Mesendoderm (in vitro differentiated cells): ENCODE results near the gene NHERF2.
A peak's percentile ranks its signal among the peaks of the same experiment; 100 is the strongest.

Source experiments
- DNase-seq: peaks from one replicate; pipeline ENCODE4 v3.0.0; 2013
- H2AK5ac ChIP-seq: 2 replicates; pipeline ENCODE4 v1.6.1; 2013; ENCODE audit warnings: low read length, inconsistent platforms
- H2BK120ac ChIP-seq: 2 replicates; pipeline ENCODE4 v1.6.1; 2013; ENCODE audit warnings: low read depth, mild to moderate bottlenecking, low read length, moderate library complexity, mixed read lengths
- H2BK15ac ChIP-seq: replicated peaks from 2 replicates; pipeline ENCODE4 v1.6.1; 2013; ENCODE audit warnings: low read depth, mild to moderate bottlenecking, moderate library complexity
- H2BK5ac ChIP-seq: 2 replicates; pipeline ENCODE4 v1.6.1; 2013; ENCODE audit warnings: low read length, inconsistent platforms
- H3K18ac ChIP-seq: 2 replicates; pipeline ENCODE4 v1.6.1; 2013; ENCODE audit warnings: mild to moderate bottlenecking, low read length, mixed read lengths
- H3K23ac ChIP-seq: one replicate; pipeline ENCODE4 v1.6.1; 2013; ENCODE audit warnings: low read length
- H3K27ac ChIP-seq: 2 replicates; pipeline ENCODE4 v1.5.1; 2013; ENCODE audit warnings: low read depth, mild to moderate bottlenecking, inconsistent platforms, low read length, moderate library complexity
- H3K27me3 ChIP-seq: 2 replicates; pipeline ENCODE4 v1.6.1; 2013; ENCODE audit warnings: low read length, control low read depth, mild to moderate bottlenecking, inconsistent platforms; ENCODE audit not compliant: insufficient read depth, poor library complexity
- H3K36me3 ChIP-seq: 2 replicates; pipeline ENCODE4 v1.6.1; 2013; ENCODE audit warnings: low read length, inconsistent platforms; ENCODE audit not compliant: control insufficient read depth, insufficient read depth
- H3K4ac ChIP-seq: one replicate; pipeline ENCODE4 v1.6.1; 2013; ENCODE audit warnings: low read depth, mild to moderate bottlenecking, low read length, moderate library complexity
- H3K4me1 ChIP-seq: 2 replicates; pipeline ENCODE4 v1.6.1; 2013; ENCODE audit warnings: low read depth, low read length, inconsistent platforms; ENCODE audit not compliant: control insufficient read depth
- H3K4me2 ChIP-seq: 2 replicates; pipeline ENCODE4 v1.6.1; 2013; ENCODE audit warnings: low read length
- H3K4me3 ChIP-seq: 2 replicates; pipeline ENCODE4 v1.5.1; 2013; ENCODE audit warnings: mild to moderate bottlenecking, low read length
- H3K56ac ChIP-seq: one replicate; pipeline ENCODE4 v1.6.1; 2013; ENCODE audit warnings: low read length
- H3K79me1 ChIP-seq: 2 replicates; pipeline ENCODE4 v1.6.1; 2013; ENCODE audit warnings: low read length, inconsistent platforms
- H3K79me2 ChIP-seq: 2 replicates; pipeline ENCODE4 v1.6.1; 2013; ENCODE audit warnings: mild to moderate bottlenecking, low read length; ENCODE audit not compliant: control insufficient read depth, insufficient read depth
- H3K9ac ChIP-seq: 2 replicates; pipeline ENCODE4 v1.6.1; 2013; ENCODE audit warnings: low read length, inconsistent platforms
- H4K5ac ChIP-seq: one replicate; pipeline ENCODE4 v1.6.1; 2013; ENCODE audit warnings: low read length
- H4K8ac ChIP-seq: one replicate; pipeline ENCODE4 v1.6.1; 2013; ENCODE audit warnings: low read depth, mild to moderate bottlenecking, control low read depth, low read length, moderate library complexity
- WGBS: extraction: QIAGEN DNeasy Blood & Tissue Kit; methylation state at CpG from one replicate; pipeline ENCODE4 v1.1.7; 2013; ENCODE audit warnings: low lambda C conversion rate, missing lambda C conversion rate; ENCODE audit not compliant: insufficient coverage; ENCODE audit errors: extremely low coverage; 5-methylcytosine and 5-hydroxymethylcytosine counted together

NHERF2 gene

DNA sequence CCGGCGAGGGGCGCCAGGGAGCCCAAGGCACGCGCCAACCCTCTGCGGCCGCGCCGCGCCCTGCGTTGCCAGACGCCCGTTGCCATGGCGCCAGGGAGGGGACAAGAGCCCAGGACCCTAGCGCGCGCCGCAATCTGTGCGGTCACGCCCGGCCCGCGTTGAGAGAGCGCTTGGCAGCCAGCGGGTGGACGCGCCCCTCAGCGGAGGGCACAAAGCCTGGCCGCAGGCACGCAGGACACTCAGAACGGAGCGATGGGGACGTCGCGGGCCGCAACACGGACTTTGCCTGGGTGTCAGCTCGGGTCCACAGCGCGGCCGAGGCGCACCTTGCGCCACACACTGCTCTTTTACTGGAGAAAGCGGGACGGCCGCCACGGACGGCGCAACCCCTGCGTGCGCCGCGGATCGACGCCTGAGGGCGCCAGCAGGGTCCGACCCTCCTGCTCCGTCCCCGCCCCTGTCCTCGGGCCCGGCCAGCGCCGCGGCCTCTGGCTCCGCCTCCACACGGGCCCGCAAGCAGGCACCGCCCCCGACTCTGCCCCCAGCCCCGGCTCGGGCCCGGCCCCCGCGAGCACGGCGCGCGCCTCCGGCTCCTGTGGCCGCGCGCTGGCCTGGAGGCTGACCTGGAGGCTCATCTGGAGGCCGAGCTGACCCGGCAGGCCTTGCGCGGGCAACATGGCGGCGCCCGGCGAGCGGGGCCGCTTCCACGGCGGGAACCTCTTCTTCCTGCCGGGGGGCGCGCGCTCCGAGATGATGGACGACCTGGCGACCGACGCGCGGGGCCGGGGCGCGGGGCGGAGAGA is 43.0 kb upstream of the NHERF2 start, which contains the start of gene GFER:
TSS of gene GFER (plus strand) at position 650 of the 803 bp plus-strand sequence. CDS start at position 676, 26 bp downstream.
- no CpG with 5 or more reads among the region's 109 CpGs for WGBS
- peak within 1 kb of the TSS; percentile 84 for H3K4me2 ChIP-seq
- no peak within 1 kb of the TSS for H4K8ac ChIP-seq
- peak within 1 kb of the TSS; percentile 96 for H3K56ac ChIP-seq
- H3K4ac ChIP-seq, result peak within 1 kb of the TSS; percentile 61
- peaks cover 10% of the 10 kb centered on the region for H3K79me1 ChIP-seq
- H3K4me1 ChIP-seq, result peaks cover 5% of the 10 kb centered on the region
- H3K23ac ChIP-seq, result no peak within 1 kb of the TSS
- H3K27me3 ChIP-seq, result peaks cover 9% of the 10 kb centered on the region
- H3K9ac ChIP-seq, result peak within 1 kb of the TSS; percentile 91
- H3K18ac ChIP-seq, result peak within 1 kb of the TSS; percentile 72
- H2AK5ac ChIP-seq, result no peak within 1 kb of the TSS
- peak; percentile 96 for DNase-seq
- H3K27ac ChIP-seq, result peak within 1 kb of the TSS; percentile 64
- H3K79me2 ChIP-seq, result peaks cover 2% of the 10 kb centered on the region
- H3K4me3 ChIP-seq, result peak within 1 kb of the TSS; percentile 78
- H2BK120ac ChIP-seq, result no peak within 1 kb of the TSS
- no peak within 1 kb of the TSS for H4K5ac ChIP-seq
- no peak within 1 kb of the TSS for H2BK15ac ChIP-seq
- H3K36me3 ChIP-seq, result peaks cover 3% of the 10 kb centered on the region
- H2BK5ac ChIP-seq, result no peak within 1 kb of the TSS

DNA sequence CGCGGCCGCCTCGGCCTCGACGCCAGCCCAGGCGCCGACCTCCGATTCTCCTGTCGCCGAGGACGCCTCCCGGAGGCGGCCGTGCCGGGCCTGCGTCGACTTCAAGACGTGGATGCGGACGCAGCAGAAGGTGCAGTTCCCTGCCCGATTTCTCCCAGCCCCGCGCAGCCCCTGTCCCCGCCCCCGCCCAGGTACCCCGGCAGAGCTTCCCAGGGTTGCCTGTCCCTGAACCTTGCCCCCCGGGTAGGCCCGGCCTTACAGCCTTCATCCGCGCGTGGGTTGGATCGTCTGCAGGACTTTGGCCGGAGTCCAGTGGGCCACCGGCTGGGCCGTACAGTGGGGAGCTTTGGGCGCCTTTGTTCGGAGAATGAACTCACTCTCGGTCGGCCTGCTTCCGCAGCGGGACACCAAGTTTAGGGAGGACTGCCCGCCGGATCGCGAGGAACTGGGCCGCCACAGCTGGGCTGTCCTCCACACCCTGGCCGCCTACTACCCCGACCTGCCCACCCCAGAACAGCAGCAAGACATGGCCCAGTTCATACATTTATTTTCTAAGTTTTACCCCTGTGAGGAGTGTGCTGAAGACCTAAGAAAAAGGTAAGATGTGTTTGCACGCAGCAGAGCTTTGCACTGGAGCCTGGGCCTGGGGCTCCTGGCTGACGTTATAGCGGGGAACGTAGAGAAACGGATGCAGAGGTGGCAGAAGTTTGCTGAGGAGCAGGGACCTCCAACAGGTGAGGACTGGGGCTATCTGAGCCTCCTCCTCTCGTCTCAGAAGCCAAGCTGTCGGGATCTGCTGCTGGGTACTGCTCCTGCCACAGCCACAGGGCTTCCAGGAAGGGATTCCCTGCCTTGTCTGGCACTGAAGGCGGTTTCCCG is 42.1 kb upstream of the NHERF2 start:
- Histone ChIP-seq H3K4me1 (peaks cover 5% of the 10 kb centered on the region), H3K27ac (peak overlapping the region; percentile 64), H2BK5ac (no peak overlapping the region), H3K23ac (no peak overlapping the region), H3K4me2 (peak overlapping the region; percentile 43), H3K36me3 (peaks cover 3% of the 10 kb centered on the region), H3K18ac (peak overlapping the region; percentile 72), H3K4ac (peak overlapping the region; percentile 61), H3K4me3 (peak overlapping the region; percentile 78), H2BK15ac (no peak overlapping the region), H4K5ac (no peak overlapping the region), H2AK5ac (no peak overlapping the region), H3K56ac (peak overlapping the region; percentile 96), H3K27me3 (peaks cover 9% of the 10 kb centered on the region), H3K9ac (peak overlapping the region; percentile 91), H4K8ac (no peak overlapping the region), H3K79me1 (peaks cover 10% of the 10 kb centered on the region), H3K79me2 (peaks cover 2% of the 10 kb centered on the region), H2BK120ac (no peak overlapping the region)
- DNase-seq, result no peak
- WGBS, result no CpG with 5 or more reads among the region's 58 CpGs

DNA sequence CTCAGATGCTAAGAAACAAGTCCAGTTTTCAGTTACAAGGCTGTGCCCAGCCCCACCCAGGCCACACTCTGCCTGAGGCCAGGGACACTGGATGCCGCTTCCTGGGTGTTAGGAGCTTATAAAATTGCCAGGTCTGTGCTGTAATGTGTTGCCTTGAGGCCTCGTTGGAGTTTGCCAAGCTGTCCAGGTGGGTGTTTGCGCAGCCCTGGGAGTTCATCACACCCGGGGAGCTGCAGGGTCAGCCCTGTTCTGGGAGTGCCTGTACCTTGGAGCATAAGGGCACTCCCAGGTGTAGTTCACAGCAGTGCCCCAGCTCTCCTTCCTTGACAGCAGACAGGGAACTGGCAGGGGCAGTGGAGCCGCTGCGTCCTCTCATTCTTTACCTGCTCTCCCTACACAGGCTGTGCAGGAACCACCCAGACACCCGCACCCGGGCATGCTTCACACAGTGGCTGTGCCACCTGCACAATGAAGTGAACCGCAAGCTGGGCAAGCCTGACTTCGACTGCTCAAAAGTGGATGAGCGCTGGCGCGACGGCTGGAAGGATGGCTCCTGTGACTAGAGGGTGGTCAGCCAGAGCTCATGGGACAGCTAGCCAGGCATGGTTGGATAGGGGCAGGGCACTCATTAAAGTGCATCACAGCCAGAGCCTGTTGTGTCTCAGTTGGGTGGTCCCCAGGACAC is 41.1 kb upstream of the NHERF2 start:
- Histone ChIP-seq H3K36me3 (peaks cover 3% of the 10 kb centered on the region), H4K5ac (no peak overlapping the region), H2BK15ac (no peak overlapping the region), H3K9ac (peak overlapping the region; percentile 91), H3K4ac (no peak overlapping the region), H3K18ac (no peak overlapping the region), H3K4me1 (peaks cover 5% of the 10 kb centered on the region), H2BK5ac (no peak overlapping the region), H3K4me3 (no peak overlapping the region), H3K27ac (no peak overlapping the region), H4K8ac (no peak overlapping the region), H3K79me2 (peaks cover 2% of the 10 kb centered on the region), H3K23ac (no peak overlapping the region), H3K27me3 (peaks cover 8% of the 10 kb centered on the region), H3K4me2 (no peak overlapping the region), H3K56ac (no peak overlapping the region), H3K79me1 (peaks cover 10% of the 10 kb centered on the region), H2BK120ac (no peak overlapping the region), H2AK5ac (no peak overlapping the region)
- DNase-seq, result no peak
- no CpG with 5 or more reads among the region's 14 CpGs for WGBS

DNA sequence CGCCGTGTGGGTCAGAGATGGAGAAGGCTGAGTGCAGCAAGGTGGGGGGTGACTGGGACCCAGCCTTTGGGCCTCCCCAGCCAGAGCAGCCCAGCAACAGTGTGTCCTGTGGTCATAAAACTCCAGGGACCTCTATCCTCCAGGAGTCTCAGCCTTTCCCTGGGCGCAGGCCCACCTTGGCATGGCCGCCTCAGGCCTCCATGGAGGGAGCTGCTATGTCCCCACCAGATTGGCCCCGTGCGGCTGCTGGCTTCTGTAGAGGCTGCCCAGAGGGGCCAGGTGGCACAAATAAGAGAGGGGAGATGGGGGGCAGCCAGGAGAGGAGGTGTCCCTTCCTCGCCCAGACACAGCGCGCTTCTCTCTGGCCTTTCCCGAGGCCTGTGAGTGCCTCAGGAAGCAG is 39.5 kb upstream of the NHERF2 start:
- Histone ChIP-seq H4K8ac (no peak overlapping the region), H3K4me1 (peaks cover 5% of the 10 kb centered on the region), H3K4ac (no peak overlapping the region), H3K23ac (no peak overlapping the region), H3K18ac (no peak overlapping the region), H2BK5ac (no peak overlapping the region), H3K36me3 (peaks cover 3% of the 10 kb centered on the region), H3K79me1 (peaks cover 10% of the 10 kb centered on the region), H2BK120ac (no peak overlapping the region), H2BK15ac (no peak overlapping the region), H4K5ac (no peak overlapping the region), H3K4me3 (no peak overlapping the region), H3K79me2 (peaks cover 2% of the 10 kb centered on the region), H3K4me2 (no peak overlapping the region), H3K27ac (no peak overlapping the region), H2AK5ac (no peak overlapping the region), H3K56ac (no peak overlapping the region), H3K9ac (no peak overlapping the region), H3K27me3 (peaks cover 3% of the 10 kb centered on the region)
- no CpG with 5 or more reads among the region's 10 CpGs for WGBS
- no peak for DNase-seq

DNA sequence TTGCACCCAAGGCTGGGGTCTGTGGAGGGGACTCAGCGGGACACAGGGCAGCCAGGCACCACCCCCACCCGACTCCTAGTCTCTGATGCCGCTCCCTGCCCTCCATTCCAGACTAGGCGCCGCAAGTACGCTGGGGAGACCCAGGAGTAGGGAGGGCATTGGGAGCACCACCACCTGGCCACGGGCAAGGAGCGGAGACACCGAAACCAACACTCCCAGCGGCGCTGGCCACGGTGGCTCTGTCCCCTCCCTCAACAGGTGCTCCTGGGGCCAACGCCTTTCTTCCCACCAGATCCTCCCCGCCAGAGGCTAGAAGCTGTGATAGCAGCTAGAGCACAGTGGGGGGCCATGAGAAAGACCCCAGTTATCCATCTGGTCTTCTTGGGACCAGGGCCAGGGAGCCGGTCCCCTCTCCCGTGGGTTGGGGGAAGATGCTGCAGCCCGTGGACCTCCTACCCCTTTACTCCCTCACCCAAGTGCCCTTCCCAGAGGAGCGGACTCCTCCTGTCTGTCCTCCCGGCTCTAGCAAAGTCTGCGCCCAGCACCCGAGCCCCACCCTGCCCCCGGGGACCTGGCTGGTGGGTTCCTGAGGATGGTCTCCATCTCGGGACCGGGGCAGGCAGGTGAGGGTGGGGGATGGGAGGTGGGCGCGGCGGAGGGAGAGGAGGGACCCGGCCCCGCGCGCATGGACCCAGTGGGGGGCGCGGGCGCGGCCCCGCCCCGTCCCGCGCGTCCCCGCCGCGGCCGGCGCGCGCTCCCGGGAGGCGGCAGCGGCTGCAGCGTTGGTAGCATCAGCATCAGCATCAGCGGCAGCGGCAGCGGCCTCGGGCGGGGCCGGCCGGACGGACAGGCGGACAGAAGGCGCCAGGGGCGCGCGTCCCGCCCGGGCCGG is 37.2 kb upstream of the NHERF2 start, which contains the start of gene SYNGR3:
TSS of gene SYNGR3 (plus strand) at position 762 of the 892 bp plus-strand sequence. CDS start 133 bp downstream, outside the sequence.
- Histone ChIP-seq H2BK15ac (no peak within 1 kb of the TSS), H3K27ac (no peak within 1 kb of the TSS), H3K56ac (peak within 1 kb of the TSS; percentile 83), H2BK5ac (no peak within 1 kb of the TSS), H4K8ac (no peak within 1 kb of the TSS), H3K36me3 (peaks cover 3% of the 10 kb centered on the region), H3K27me3 (peaks cover 3% of the 10 kb centered on the region), H3K4me3 (peak within 1 kb of the TSS; percentile 34), H3K18ac (no peak within 1 kb of the TSS), H3K4me1 (peaks cover 2% of the 10 kb centered on the region), H3K4me2 (peak within 1 kb of the TSS; percentile 81), H3K79me2 (peaks cover 2% of the 10 kb centered on the region), H2AK5ac (no peak within 1 kb of the TSS), H2BK120ac (no peak within 1 kb of the TSS), H3K9ac (peak within 1 kb of the TSS; percentile 59), H4K5ac (no peak within 1 kb of the TSS), H3K4ac (no peak within 1 kb of the TSS), H3K23ac (no peak within 1 kb of the TSS), H3K79me1 (peaks cover 10% of the 10 kb centered on the region)
- DNase-seq, result peak; percentile 39
- no CpG with 5 or more reads among the region's 67 CpGs for WGBS
